ENCODE measurements around the gene SNRK. TPM values are rescaled to one million over a fixed set of nuclear protein-coding genes. Genes with fewer than 3 reads are reported as not detected.
A peak's percentile ranks its signal among the peaks of the same experiment; 100 is the strongest.

The SNRK gene
- total RNA-seq, 1 experiment from 2014 or later, result 11.8 TPM

DNA sequence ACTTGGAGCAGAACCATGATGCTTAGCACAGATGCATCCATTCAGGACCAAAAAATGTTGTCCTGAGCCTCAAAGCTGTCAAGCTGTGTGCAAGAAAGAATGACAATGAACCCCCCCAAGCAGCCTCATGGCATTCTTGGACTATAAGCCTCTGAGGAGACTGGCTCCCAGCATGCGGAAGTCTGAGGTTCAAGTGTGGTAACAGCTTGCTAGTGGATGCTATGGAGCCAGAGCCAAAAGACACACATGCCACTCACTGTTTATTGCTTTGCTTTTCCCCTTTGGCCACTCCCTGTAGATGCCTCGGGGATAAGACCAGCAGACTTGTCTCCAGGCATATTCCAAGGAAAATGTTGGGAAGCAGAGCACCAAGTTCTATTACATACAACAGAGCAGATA is 38.2 kb upstream of the SNRK start:
- H3K27me3 Mint-ChIP-seq (ENCODE audit: low read depth), result peaks cover 6% of the 10 kb centered on the region
- peaks cover 20% of the 10 kb centered on the region for H3K9me3 Mint-ChIP-seq
- no peak overlapping the region for H3K27ac Mint-ChIP-seq
- no peaks in the 10 kb centered on the region for H3K36me3 Mint-ChIP-seq
- peaks cover 28% of the 10 kb centered on the region for H3K4me1 Mint-ChIP-seq
- CTCF ChIA-PET, result no interaction called here
- H3K4me3 Mint-ChIP-seq, result no peak overlapping the region
- POLR2A ChIA-PET, result no interaction called here
- DNase-seq (ENCODE audit: low spot score) (no peak), ATAC-seq (peak; percentile 30; the same call in 1 of the 2 replicates)
- TF ChIP-seq CREB1 (CRISPR knock-in tag; IDR thresholded peaks at IDR 0.05), result no peak
- TF ChIP-seq KAT7 (CRISPR knock-in tag; IDR thresholded peaks at IDR 0.05; ENCODE audit: borderline replicate concordance), result no peak
- TF ChIP-seq MXD4 (CRISPR knock-in tag; IDR thresholded peaks at IDR 0.05; ENCODE audit: borderline replicate concordance), result no peak

DNA sequence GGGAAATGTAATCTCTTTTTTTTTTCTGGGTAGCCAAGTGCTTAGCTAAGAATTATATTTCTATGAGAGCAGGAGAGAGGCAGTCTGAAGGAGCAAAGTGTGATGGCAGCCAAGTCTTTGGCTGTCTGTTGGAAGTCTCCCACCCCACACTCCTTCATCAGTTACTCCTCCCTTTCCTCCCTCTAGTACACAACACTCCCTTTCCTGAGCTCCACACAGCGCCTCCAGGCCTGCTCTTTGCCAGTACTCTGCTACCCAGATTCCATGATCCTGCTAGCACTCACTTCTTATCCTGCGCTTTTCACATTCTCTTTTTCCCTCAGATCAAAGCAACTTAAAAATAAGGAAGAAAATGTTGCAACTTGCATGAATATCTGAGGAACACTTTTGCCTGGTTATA is 37.4 kb upstream of the SNRK start:
- Mint-ChIP-seq H3K36me3 (no peaks in the 10 kb centered on the region), H3K4me3 (no peak overlapping the region), H3K27ac (no peak overlapping the region), H3K4me1 (peaks cover 30% of the 10 kb centered on the region), H3K27me3 (ENCODE audit: low read depth) (peaks cover 4% of the 10 kb centered on the region), H3K9me3 (peaks cover 12% of the 10 kb centered on the region)
- no peak for ATAC-seq
- DNase-seq (ENCODE audit: low spot score), result no peak
- ChIA-PET POLR2A (no interaction called here), CTCF (interaction anchor here (0.7 kb wide), 1 partner anchor 129 kb away, joined by 3 read pairs; no protein-coding TSS in a partner anchor)
- TF ChIP-seq, protein P1, sequence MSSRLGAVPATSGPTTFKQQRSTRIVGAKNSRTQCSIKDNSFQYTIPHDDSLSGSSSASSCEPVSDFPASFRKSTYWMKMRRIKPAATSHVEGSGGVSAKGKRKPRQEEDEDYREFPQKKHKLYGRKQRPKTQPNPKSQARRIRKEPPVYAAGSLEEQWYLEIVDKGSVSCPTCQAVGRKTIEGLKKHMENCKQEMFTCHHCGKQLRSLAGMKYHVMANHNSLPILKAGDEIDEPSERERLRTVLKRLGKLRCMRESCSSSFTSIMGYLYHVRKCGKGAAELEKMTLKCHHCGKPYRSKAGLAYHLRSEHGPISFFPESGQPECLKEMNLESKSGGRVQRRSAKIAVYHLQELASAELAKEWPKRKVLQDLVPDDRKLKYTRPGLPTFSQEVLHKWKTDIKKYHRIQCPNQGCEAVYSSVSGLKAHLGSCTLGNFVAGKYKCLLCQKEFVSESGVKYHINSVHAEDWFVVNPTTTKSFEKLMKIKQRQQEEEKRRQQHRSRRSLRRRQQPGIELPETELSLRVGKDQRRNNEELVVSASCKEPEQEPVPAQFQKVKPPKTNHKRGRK (CRISPR knock-in tag; IDR thresholded peaks at IDR 0.05; ENCODE audit: borderline replicate concordance), result no peak
- TF ChIP-seq ETV6 (CRISPR knock-in tag; IDR thresholded peaks at IDR 0.05) (no peak), ELF4 (CRISPR knock-in tag; IDR thresholded peaks at IDR 0.05; ENCODE audit: low read depth) (no peak), TEAD4 (CRISPR knock-in tag; IDR thresholded peaks at IDR 0.05) (no peak), ZNF317 (CRISPR knock-in tag; IDR thresholded peaks at IDR 0.05; ENCODE audit: borderline replicate concordance, low read depth) (no peak), PRRX2 (CRISPR knock-in tag; IDR thresholded peaks at IDR 0.05) (no peak), TCF7 (CRISPR knock-in tag; IDR thresholded peaks at IDR 0.05; ENCODE audit: low read depth) (no peak), MYBL2 (CRISPR knock-in tag; IDR thresholded peaks at IDR 0.05) (no peak), RORB (CRISPR knock-in tag; IDR thresholded peaks at IDR 0.05) (no peak), CBFB (CRISPR knock-in tag; IDR thresholded peaks at IDR 0.05; ENCODE audit: low read depth) (no peak), SMAD3 (CRISPR knock-in tag; IDR thresholded peaks at IDR 0.05; ENCODE audit: borderline replicate concordance) (no peak), ERG (CRISPR knock-in tag; IDR thresholded peaks at IDR 0.05) (no peak), TP53 (CRISPR knock-in tag; IDR thresholded peaks at IDR 0.05) (no peak), AR (CRISPR knock-in tag; IDR thresholded peaks at IDR 0.05) (no peak), JUN (CRISPR knock-in tag; IDR thresholded peaks at IDR 0.05) (no peak)
- TF ChIP-seq, protein P2, sequence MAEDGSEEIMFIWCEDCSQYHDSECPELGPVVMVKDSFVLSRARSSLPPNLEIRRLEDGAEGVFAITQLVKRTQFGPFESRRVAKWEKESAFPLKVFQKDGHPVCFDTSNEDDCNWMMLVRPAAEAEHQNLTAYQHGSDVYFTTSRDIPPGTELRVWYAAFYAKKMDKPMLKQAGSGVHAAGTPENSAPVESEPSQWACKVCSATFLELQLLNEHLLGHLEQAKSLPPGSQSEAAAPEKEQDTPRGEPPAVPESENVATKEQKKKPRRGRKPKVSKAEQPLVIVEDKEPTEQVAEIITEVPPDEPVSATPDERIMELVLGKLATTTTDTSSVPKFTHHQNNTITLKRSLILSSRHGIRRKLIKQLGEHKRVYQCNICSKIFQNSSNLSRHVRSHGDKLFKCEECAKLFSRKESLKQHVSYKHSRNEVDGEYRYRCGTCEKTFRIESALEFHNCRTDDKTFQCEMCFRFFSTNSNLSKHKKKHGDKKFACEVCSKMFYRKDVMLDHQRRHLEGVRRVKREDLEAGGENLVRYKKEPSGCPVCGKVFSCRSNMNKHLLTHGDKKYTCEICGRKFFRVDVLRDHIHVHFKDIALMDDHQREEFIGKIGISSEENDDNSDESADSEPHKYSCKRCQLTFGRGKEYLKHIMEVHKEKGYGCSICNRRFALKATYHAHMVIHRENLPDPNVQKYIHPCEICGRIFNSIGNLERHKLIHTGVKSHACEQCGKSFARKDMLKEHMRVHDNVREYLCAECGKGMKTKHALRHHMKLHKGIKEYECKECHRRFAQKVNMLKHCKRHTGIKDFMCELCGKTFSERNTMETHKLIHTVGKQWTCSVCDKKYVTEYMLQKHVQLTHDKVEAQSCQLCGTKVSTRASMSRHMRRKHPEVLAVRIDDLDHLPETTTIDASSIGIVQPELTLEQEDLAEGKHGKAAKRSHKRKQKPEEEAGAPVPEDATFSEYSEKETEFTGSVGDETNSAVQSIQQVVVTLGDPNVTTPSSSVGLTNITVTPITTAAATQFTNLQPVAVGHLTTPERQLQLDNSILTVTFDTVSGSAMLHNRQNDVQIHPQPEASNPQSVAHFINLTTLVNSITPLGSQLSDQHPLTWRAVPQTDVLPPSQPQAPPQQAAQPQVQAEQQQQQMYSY (CRISPR knock-in tag; IDR thresholded peaks at IDR 0.05), result no peak
- TF ChIP-seq, protein P3, sequence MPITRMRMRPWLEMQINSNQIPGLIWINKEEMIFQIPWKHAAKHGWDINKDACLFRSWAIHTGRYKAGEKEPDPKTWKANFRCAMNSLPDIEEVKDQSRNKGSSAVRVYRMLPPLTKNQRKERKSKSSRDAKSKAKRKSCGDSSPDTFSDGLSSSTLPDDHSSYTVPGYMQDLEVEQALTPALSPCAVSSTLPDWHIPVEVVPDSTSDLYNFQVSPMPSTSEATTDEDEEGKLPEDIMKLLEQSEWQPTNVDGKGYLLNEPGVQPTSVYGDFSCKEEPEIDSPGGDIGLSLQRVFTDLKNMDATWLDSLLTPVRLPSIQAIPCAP (CRISPR knock-in tag; IDR thresholded peaks at IDR 0.05), result no peak
- TF ChIP-seq, protein P4, sequence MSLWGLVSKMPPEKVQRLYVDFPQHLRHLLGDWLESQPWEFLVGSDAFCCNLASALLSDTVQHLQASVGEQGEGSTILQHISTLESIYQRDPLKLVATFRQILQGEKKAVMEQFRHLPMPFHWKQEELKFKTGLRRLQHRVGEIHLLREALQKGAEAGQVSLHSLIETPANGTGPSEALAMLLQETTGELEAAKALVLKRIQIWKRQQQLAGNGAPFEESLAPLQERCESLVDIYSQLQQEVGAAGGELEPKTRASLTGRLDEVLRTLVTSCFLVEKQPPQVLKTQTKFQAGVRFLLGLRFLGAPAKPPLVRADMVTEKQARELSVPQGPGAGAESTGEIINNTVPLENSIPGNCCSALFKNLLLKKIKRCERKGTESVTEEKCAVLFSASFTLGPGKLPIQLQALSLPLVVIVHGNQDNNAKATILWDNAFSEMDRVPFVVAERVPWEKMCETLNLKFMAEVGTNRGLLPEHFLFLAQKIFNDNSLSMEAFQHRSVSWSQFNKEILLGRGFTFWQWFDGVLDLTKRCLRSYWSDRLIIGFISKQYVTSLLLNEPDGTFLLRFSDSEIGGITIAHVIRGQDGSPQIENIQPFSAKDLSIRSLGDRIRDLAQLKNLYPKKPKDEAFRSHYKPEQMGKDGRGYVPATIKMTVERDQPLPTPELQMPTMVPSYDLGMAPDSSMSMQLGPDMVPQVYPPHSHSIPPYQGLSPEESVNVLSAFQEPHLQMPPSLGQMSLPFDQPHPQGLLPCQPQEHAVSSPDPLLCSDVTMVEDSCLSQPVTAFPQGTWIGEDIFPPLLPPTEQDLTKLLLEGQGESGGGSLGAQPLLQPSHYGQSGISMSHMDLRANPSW (CRISPR knock-in tag; conservative IDR thresholded peaks at IDR 0.05; ENCODE audit: low read depth), result no peak

Data from WTC11 (cell line).